Tibial nerve (tissue), 4 donors: ENCODE data around the gene ROR1. TPM values are rescaled to one million over a fixed set of nuclear protein-coding genes. Genes with fewer than 3 reads are reported as not detected.

ENCODE experiments used
- DNase-seq, 2 donors: peaks; one replicate each; pipeline ENCODE4 v3.0.0-alpha.2; 2019; ENCODE audit warnings: low spot score in 2 of 2
- H3K27ac ChIP-seq, 4 donors: fragments of 200-600 bp; sonication (generic) in 3 of 4; one replicate each; pipeline ENCODE4 v1.5.1; 2017 to 2019; ENCODE audit warnings: mild to moderate bottlenecking in 1 of 4
- H3K27me3 ChIP-seq, 2 donors: fragments of 200-600 bp; sonication (generic) in 1 of 2; one replicate each; pipeline versions ENCODE4 v1.5.1 to v1.6.0; 2017 to 2019
- H3K36me3 ChIP-seq, 3 donors: fragments of 200-600 bp; sonication (generic); one replicate each; pipeline ENCODE4 v1.5.1; 2018 to 2019
- H3K4me1 ChIP-seq, 4 donors: fragments of 200-600 bp; sonication (generic) in 3 of 4; one replicate each; pipeline ENCODE4 v1.5.1; 2017 to 2019
- H3K4me3 ChIP-seq, 4 donors: fragments of 200-600 bp; sonication (generic) in 3 of 4; one replicate each; pipeline ENCODE4 v1.5.1; 2017 to 2019; ENCODE audit warnings: mild to moderate bottlenecking in 1 of 4, moderate library complexity in 1 of 4
- H3K9me3 ChIP-seq, 4 donors: fragments of 200-600 bp; sonication (generic) in 3 of 4; one replicate each; pipeline ENCODE4 v1.5.1; 2017 to 2019
- EP300 ChIP-seq, 2 donors: sonication (generic); formaldehyde crosslinking; IDR thresholded peaks; one replicate each; pipeline ENCODE4 v1.6.1; 2017; ENCODE audit warnings: antibody characterized with exemption in 2 of 2, mild to moderate bottlenecking in 1 of 2
- POLR2A ChIP-seq, 2 donors: fragments of 450-650 bp; IDR thresholded peaks; one replicate each; pipeline ENCODE4 v1.6.1; 2017; ENCODE audit warnings: antibody characterized with exemption in 2 of 2, mild to moderate bottlenecking in 2 of 2, moderate library complexity in 2 of 2
- WGBS, 2 donors: methylation state at CpG; one replicate each; pipeline ENCODE4 v1.1.5; 2018; 5-methylcytosine and 5-hydroxymethylcytosine counted together
- total RNA-seq, 4 donors: library from RNA; depleted of rRNA; stranded (reverse); fragments of >200 nt; gene quantifications; one replicate each; pipeline ENCODE4 v1.1.0, GENCODE V29; 2016
- TF ChIP-seq, protein P1 (sequence below), 5 experiments: fragments of 200-600 bp in 3 of 5; fragments of 450-650 bp in 2 of 5; sonication (generic) in 3 of 5; IDR thresholded peaks; one replicate each; pipeline ENCODE4 v1.5.1; 2016 to 2019; ENCODE audit warnings: antibody characterized with exemption in 5 of 5, mild to moderate bottlenecking in 3 of 5, moderate library complexity in 2 of 5

The ROR1 gene
- total RNA-seq, 4 donors from 2014 or later, result 10.5 to 47.7 (median 43.7) TPM

DNA sequence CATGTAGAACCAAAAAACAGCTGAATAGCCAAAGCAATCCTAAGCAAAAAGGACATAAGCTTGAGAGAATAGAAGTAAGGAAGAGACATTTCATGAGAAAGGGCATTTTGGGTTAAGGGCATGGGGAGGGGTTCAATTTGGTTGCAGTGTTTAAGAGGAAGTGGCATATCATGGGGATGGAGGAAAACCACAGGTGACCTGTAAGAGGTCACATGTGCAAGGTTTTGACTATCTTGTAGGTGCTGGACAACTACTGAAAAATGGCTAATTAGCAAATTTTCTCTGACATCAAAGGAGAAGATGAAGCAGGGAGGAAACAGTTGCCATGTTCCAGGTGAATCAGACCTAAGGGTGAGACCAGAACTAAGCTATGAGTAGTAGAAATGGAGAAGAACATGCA, 31.3 kb upstream of the ROR1 start:
- Histone ChIP-seq H3K4me3 (no peak overlapping the region), H3K27ac (no peak overlapping the region), H3K9me3 (no peaks in the 10 kb centered on the region), H3K27me3 (no peaks in the 10 kb centered on the region), H3K36me3 (no peaks in the 10 kb centered on the region), H3K4me1 (no peaks in the 10 kb centered on the region)
- TF ChIP-seq, protein P1, sequence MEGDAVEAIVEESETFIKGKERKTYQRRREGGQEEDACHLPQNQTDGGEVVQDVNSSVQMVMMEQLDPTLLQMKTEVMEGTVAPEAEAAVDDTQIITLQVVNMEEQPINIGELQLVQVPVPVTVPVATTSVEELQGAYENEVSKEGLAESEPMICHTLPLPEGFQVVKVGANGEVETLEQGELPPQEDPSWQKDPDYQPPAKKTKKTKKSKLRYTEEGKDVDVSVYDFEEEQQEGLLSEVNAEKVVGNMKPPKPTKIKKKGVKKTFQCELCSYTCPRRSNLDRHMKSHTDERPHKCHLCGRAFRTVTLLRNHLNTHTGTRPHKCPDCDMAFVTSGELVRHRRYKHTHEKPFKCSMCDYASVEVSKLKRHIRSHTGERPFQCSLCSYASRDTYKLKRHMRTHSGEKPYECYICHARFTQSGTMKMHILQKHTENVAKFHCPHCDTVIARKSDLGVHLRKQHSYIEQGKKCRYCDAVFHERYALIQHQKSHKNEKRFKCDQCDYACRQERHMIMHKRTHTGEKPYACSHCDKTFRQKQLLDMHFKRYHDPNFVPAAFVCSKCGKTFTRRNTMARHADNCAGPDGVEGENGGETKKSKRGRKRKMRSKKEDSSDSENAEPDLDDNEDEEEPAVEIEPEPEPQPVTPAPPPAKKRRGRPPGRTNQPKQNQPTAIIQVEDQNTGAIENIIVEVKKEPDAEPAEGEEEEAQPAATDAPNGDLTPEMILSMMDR (IDR thresholded peaks at IDR 0.05), result no peak
- TF ChIP-seq EP300 (IDR thresholded peaks at IDR 0.05) (no peak), POLR2A (IDR thresholded peaks at IDR 0.05) (no peak)
- no peak for DNase-seq

DNA sequence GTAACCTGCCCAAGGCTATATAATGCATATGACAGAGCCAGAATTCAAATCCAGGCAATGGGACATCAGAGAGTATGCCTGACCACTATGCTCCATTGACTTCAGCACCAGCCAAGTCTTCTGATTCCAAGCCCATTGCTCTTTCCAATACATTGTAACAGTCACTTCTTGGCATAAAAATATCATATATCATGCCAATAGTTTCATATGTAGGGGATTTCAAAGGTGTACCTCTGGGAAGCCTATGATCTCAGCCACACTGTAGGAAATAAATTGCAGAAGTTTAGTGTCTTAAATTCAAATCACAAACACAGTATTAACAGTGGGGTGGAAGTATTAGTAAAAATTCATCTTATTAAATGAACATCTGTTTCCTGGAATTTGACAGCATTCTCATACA, 30.0 kb upstream of the ROR1 start:
- Histone ChIP-seq H3K36me3 (no peaks in the 10 kb centered on the region), H3K4me1 (no peaks in the 10 kb centered on the region), H3K27me3 (no peaks in the 10 kb centered on the region), H3K9me3 (no peaks in the 10 kb centered on the region), H3K27ac (no peak overlapping the region), H3K4me3 (no peak overlapping the region)
- TF ChIP-seq, protein P1 (IDR thresholded peaks at IDR 0.05), result no peak
- TF ChIP-seq POLR2A (IDR thresholded peaks at IDR 0.05) (no peak), EP300 (IDR thresholded peaks at IDR 0.05) (no peak)
- no peak for DNase-seq

DNA sequence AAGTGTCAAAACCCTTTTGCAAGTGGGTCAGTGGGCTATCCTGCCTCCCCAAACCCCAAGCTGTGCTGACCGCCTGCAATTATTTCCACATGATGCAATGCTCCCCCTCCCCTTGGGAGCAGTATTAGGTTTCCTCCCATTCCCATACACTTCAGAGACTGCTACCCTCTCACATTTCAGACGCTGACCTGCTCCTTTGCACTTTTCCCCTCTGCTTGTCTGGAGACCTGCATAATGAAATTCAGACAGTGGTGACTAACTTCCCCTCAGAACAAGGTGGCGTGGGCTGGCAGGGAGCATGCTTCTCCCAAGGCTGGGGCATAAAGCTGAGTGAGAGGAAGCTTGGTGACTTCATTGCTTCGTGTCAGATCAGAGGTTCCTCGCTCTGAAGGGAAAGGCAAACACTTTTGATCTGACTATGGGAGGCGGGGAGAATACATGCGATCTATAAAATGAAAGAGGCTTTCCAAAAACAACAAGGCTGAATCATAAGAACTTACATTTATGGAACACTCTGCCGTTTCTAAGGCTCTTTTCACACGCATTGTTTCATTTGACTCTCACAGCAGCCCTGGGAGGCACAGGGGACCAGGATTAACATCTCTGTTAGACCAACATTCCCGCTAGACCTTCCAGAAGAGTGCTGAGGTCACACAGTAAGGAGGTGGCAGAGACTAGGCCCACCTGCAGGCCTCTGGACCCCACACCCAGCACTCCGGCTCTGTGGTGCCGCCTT, 27.5 kb upstream of the ROR1 start:
- Histone ChIP-seq H3K27ac (no peak overlapping the region), H3K9me3 (no peaks in the 10 kb centered on the region), H3K36me3 (no peaks in the 10 kb centered on the region), H3K27me3 (no peaks in the 10 kb centered on the region), H3K4me3 (no peak overlapping the region), H3K4me1 (no peaks in the 10 kb centered on the region)
- DNase-seq, result no peak
- 50 to 54% methylated on average over 12 of the region's 12 CpGs for WGBS, 2 donors
- TF ChIP-seq, protein P1 (IDR thresholded peaks at IDR 0.05), result no peak
- TF ChIP-seq EP300 (IDR thresholded peaks at IDR 0.05) (no peak), POLR2A (IDR thresholded peaks at IDR 0.05) (no peak)

DNA sequence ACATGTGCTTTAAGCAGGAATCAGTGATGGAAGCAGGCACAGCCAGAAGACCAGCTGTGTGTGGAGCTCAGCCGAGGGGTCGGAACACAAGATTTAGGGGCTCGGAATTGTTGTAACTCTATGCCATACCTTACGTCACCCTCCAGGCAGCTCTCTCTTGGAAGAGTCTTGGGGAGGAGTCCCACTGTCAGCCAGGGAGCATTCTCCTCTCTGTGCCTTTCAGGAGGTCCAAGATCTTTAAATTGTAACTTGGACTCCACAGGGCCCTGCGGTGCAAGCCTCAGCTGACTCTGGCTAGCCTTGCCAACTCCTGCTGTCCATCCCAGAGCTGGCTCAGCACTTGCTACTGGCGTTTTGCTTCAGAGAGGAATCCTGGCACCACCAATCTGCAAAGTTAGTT, 26.4 kb upstream of the ROR1 start:
- Histone ChIP-seq H3K9me3 (no peaks in the 10 kb centered on the region), H3K4me1 (no peaks in the 10 kb centered on the region), H3K4me3 (no peak overlapping the region), H3K36me3 (no peaks in the 10 kb centered on the region), H3K27me3 (no peaks in the 10 kb centered on the region), H3K27ac (no peak overlapping the region)
- TF ChIP-seq, protein P1 (IDR thresholded peaks at IDR 0.05), result no peak
- TF ChIP-seq POLR2A (IDR thresholded peaks at IDR 0.05) (no peak), EP300 (IDR thresholded peaks at IDR 0.05) (no peak)
- DNase-seq, result no peak
- 75 to 86% methylated on average over 6 of the region's 6 CpGs for WGBS, 2 donors

DNA sequence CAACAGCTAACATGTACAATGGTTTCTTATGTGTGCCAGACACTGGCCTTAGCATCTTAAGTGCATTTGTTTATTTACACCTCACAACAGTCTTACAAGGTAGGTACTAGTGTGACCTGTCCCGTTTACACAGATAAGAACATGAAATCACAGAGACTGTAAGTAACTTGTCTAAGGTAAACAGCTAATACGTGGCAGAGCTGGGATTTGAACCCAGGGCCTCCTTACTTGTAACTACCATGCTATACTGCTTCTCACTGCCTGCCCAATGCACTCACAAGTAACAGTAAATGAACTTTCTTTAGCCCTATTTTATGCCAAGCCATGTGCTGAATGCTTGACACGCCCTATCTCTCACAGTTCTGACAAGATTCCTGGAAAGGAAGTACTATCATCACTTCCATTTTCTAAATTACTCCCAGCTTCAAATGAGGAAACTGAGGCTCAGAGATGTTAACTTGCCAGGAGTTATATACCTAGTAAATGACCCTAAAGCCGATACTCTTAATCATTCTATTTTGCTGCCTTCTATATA, 25.7 kb upstream of the ROR1 start:
- no peak overlapping the region for H3K27ac ChIP-seq
- no peak for DNase-seq
- no peaks in the 10 kb centered on the region for H3K27me3 ChIP-seq
- no peaks in the 10 kb centered on the region for H3K4me1 ChIP-seq
- no peaks in the 10 kb centered on the region for H3K36me3 ChIP-seq
- 89 to 91% methylated on average over 4 of the region's 4 CpGs for WGBS, 2 donors
- no peak overlapping the region for H3K4me3 ChIP-seq
- TF ChIP-seq, protein P1 (IDR thresholded peaks at IDR 0.05), result no peak
- TF ChIP-seq EP300 (IDR thresholded peaks at IDR 0.05), result no peak
- no peak for TF ChIP-seq POLR2A (IDR thresholded peaks at IDR 0.05)
- H3K9me3 ChIP-seq, result no peaks in the 10 kb centered on the region
